ENCODE measurements around the gene SNX2.

Gene SNX2

GRCh38 chr5:122839731-122840130, 64.9 kb downstream of the SNX2 start:
- Histone ChIP-seq H3K36me3 (ENCODE audit: insufficient read depth) (no peaks in the 10 kb centered on the region), H3K4me3 (IDR thresholded peaks at IDR 0.05; ENCODE audit: insufficient read depth, low read depth, low read length) (no peak overlapping the region), H3K9ac (no peak overlapping the region), H3K79me2 (ENCODE audit: insufficient read depth, low read depth) (no peaks in the 10 kb centered on the region), H3K27ac (no peak overlapping the region), H3K27me3 (ENCODE audit: insufficient read depth, low read depth) (no peaks in the 10 kb centered on the region), H3K4me2 (no peak overlapping the region), H4K20me1 (ENCODE audit: insufficient read depth) (no peaks in the 10 kb centered on the region), H3K4me1 (ENCODE audit: low read depth, poor library complexity, severe bottlenecking) (peaks cover 9% of the 10 kb centered on the region), H2AFZ (ENCODE audit: low read depth) (no peak overlapping the region)
- TF ChIP-seq, protein P1, sequence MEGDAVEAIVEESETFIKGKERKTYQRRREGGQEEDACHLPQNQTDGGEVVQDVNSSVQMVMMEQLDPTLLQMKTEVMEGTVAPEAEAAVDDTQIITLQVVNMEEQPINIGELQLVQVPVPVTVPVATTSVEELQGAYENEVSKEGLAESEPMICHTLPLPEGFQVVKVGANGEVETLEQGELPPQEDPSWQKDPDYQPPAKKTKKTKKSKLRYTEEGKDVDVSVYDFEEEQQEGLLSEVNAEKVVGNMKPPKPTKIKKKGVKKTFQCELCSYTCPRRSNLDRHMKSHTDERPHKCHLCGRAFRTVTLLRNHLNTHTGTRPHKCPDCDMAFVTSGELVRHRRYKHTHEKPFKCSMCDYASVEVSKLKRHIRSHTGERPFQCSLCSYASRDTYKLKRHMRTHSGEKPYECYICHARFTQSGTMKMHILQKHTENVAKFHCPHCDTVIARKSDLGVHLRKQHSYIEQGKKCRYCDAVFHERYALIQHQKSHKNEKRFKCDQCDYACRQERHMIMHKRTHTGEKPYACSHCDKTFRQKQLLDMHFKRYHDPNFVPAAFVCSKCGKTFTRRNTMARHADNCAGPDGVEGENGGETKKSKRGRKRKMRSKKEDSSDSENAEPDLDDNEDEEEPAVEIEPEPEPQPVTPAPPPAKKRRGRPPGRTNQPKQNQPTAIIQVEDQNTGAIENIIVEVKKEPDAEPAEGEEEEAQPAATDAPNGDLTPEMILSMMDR (conservative IDR thresholded peaks at IDR 0.05; ENCODE audit: low read depth, low read length) = no peak

DNA sequence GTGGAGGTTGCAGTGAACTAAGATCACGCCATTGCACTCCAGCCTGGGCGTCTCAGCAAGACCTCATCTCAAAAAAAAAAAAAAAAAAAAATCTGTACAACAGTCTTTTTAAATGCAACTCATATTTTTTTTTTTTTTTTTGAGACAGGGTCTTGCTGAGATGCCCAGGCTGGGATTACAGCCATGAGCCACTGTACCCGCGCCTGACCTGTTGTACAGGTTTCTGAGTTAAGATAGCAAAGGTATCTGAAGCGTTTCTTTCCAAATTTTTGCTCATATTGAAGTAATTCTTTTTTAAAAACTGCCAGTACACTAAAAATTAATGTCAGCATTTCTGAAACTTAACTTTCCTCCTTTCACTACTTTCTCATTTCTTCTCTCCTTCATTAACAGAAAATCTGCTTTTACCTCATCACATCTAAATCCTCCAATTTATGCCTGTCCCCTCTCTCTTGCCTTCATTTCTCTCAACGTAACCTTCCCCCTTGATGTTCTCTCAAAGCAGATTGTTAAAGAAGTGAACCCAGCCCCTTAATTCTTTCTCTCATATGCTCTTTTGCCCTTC, 67.2 kb downstream of the SNX2 start:
- no peak overlapping the region for H3K27ac ChIP-seq
- no peaks in the 10 kb centered on the region for H3K36me3 ChIP-seq (ENCODE audit: insufficient read depth)
- no peaks in the 10 kb centered on the region for H3K79me2 ChIP-seq (ENCODE audit: insufficient read depth, low read depth)
- no peak overlapping the region for H3K9ac ChIP-seq
- H3K4me1 ChIP-seq (ENCODE audit: low read depth, poor library complexity, severe bottlenecking) = peaks cover 14% of the 10 kb centered on the region
- TF ChIP-seq, protein P1 (conservative IDR thresholded peaks at IDR 0.05; ENCODE audit: low read depth, low read length) = no peak
- H2AFZ ChIP-seq (ENCODE audit: low read depth) = no peak overlapping the region
- no peaks in the 10 kb centered on the region for H4K20me1 ChIP-seq (ENCODE audit: insufficient read depth)
- H3K4me2 ChIP-seq = no peak overlapping the region
- no peaks in the 10 kb centered on the region for H3K27me3 ChIP-seq (ENCODE audit: insufficient read depth, low read depth)
- no peak overlapping the region for H3K4me3 ChIP-seq (IDR thresholded peaks at IDR 0.05; ENCODE audit: insufficient read depth, low read depth, low read length)

GRCh38 chr5:122844136-122844909, 69.4 kb downstream of the SNX2 start:
- TF ChIP-seq, protein P1 (conservative IDR thresholded peaks at IDR 0.05; ENCODE audit: low read depth, low read length) = no peak
- Histone ChIP-seq H3K79me2 (ENCODE audit: insufficient read depth, low read depth) (no peaks in the 10 kb centered on the region), H3K4me2 (peak overlapping the region; percentile 92), H3K9ac (peak overlapping the region; percentile 61), H3K4me1 (ENCODE audit: low read depth, poor library complexity, severe bottlenecking) (peaks cover 14% of the 10 kb centered on the region), H3K4me3 (IDR thresholded peaks at IDR 0.05; ENCODE audit: insufficient read depth, low read depth, low read length) (no peak overlapping the region), H2AFZ (ENCODE audit: low read depth) (peak overlapping the region; percentile 80), H3K27ac (peak overlapping the region; percentile 35; the same call in 1 of the 2 replicates), H3K27me3 (ENCODE audit: insufficient read depth, low read depth) (no peaks in the 10 kb centered on the region), H4K20me1 (ENCODE audit: insufficient read depth) (no peaks in the 10 kb centered on the region), H3K36me3 (ENCODE audit: insufficient read depth) (no peaks in the 10 kb centered on the region)

DNA sequence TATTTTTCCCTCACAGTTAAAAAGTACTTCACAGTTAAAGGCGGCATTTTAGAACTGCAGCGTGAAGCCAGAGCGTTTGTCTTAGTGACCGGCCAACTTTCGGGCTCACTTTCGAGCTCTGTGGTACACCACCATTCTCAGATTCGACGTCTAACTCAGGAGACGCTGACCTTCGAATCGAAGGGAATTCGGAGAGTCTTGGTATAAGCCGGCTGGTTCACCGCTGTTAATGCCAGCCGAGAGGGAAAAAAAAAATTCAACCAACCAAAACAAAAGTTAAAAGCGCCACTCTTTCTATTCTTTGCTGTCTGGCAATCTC, 70.0 kb downstream of the SNX2 start:
- Histone ChIP-seq H3K4me3 (IDR thresholded peaks at IDR 0.05; ENCODE audit: insufficient read depth, low read depth, low read length) (no peak overlapping the region), H3K9ac (peak overlapping the region; percentile 61), H3K4me1 (ENCODE audit: low read depth, poor library complexity, severe bottlenecking) (peaks cover 14% of the 10 kb centered on the region), H3K27me3 (ENCODE audit: insufficient read depth, low read depth) (no peaks in the 10 kb centered on the region), H3K36me3 (ENCODE audit: insufficient read depth) (no peaks in the 10 kb centered on the region), H4K20me1 (ENCODE audit: insufficient read depth) (no peaks in the 10 kb centered on the region), H3K79me2 (ENCODE audit: insufficient read depth, low read depth) (no peaks in the 10 kb centered on the region), H2AFZ (ENCODE audit: low read depth) (peak overlapping the region; percentile 80), H3K27ac (peak overlapping the region; percentile 35; the same call in 1 of the 2 replicates), H3K4me2 (peak overlapping the region; percentile 92)
- TF ChIP-seq, protein P1 (conservative IDR thresholded peaks at IDR 0.05; ENCODE audit: low read depth, low read length) = no peak
